DND-41 (cell line): Measurements from ENCODE around the gene GUCA2A.

Experiments used
- ATAC-seq: fragments of 200-7000 bp; cut with Tn5 transposase; 3 replicates; pipeline ENCODE4 v1.9.1; 2021; ENCODE audit warnings: low read depth; ENCODE audit not compliant: insufficient read depth
- DNase-seq: peaks from one replicate; pipeline ENCODE4 v3.0.0-alpha.2; 2020
- H2AFZ ChIP-seq: 2 replicates; pipeline ENCODE4 v1.6.0; 2012; ENCODE audit warnings: low read depth, low read length
- H3K27ac ChIP-seq: 2 replicates; pipeline ENCODE4 v1.5.1; 2012; ENCODE audit warnings: low read length, inconsistent platforms
- H3K27me3 ChIP-seq: fragments of 200-600 bp; sonication (generic); 2 replicates; pipeline ENCODE4 v1.6.0; 2012; ENCODE audit warnings: low read length, mild to moderate bottlenecking, inconsistent platforms; ENCODE audit not compliant: insufficient read depth, poor library complexity
- H3K36me3 ChIP-seq: 2 replicates; pipeline ENCODE4 v1.5.1; 2012; ENCODE audit warnings: low read length, inconsistent platforms; ENCODE audit not compliant: insufficient read depth
- H3K4me1 ChIP-seq: 2 replicates; pipeline ENCODE4 v1.5.1; 2012; ENCODE audit warnings: mild to moderate bottlenecking, low read length; ENCODE audit not compliant: insufficient read depth
- H3K4me2 ChIP-seq: 2 replicates; pipeline ENCODE4 v1.6.0; 2012; ENCODE audit warnings: mild to moderate bottlenecking, moderate library complexity, low read length, inconsistent platforms; ENCODE audit not compliant: insufficient read depth
- H3K4me3 ChIP-seq, 2 experiments: fragments of 200-600 bp in 1 of 2; shearing (Covaris generic) in 1 of 2; 2 replicates each; pipeline ENCODE4 v1.5.1; 2012 to 2016; ENCODE audit warnings: inconsistent platforms in 2 of 2, low read length in 2 of 2, mild to moderate bottlenecking in 2 of 2, low read depth in 1 of 2, moderate library complexity in 1 of 2
- H3K79me2 ChIP-seq: 2 replicates; pipeline ENCODE4 v1.6.0; 2012; ENCODE audit warnings: low read length, inconsistent platforms; ENCODE audit not compliant: insufficient read depth
- H3K9ac ChIP-seq: 2 replicates; pipeline ENCODE4 v1.6.0; 2012; ENCODE audit warnings: low read depth, mild to moderate bottlenecking, inconsistent platforms, low read length, moderate library complexity
- H3K9me3 ChIP-seq: 2 replicates; pipeline ENCODE4 v1.5.1; 2012; ENCODE audit warnings: low read length, moderate library complexity, mild to moderate bottlenecking, inconsistent platforms; ENCODE audit not compliant: insufficient read depth, severe bottlenecking
- H4K20me1 ChIP-seq: 2 replicates; pipeline ENCODE4 v1.6.0; 2012; ENCODE audit warnings: low read length; ENCODE audit not compliant: insufficient read depth
- CTCF ChIP-seq: IDR thresholded peaks from 2 replicates; pipeline ENCODE4 v1.5.1; 2012; ENCODE audit warnings: borderline replicate concordance, low read length, moderate library complexity, mild to moderate bottlenecking; ENCODE audit not compliant: poor library complexity, severe bottlenecking; ENCODE audit errors: extremely low read depth
- EZH2 ChIP-seq: IDR thresholded peaks from 3 replicates; pipeline ENCODE4 v1.6.1; 2012; ENCODE audit warnings: borderline replicate concordance, low read depth, mild to moderate bottlenecking, moderate library complexity, low read length, inconsistent platforms; ENCODE audit not compliant: severe bottlenecking

Gene GUCA2A

GRCh38 chr1:42135426-42135825 lies 29.1 kb downstream of the GUCA2A start:
- no peak overlapping the region for H3K4me2 ChIP-seq

GRCh38 chr1:42133809-42134526 lies 30.6 kb downstream of the GUCA2A start:
- Histone ChIP-seq H3K27me3 (no peaks in the 10 kb centered on the region), H2AFZ (no peak overlapping the region), H4K20me1 (no peaks in the 10 kb centered on the region), H3K9ac (no peak overlapping the region), H3K4me2 (no peak overlapping the region), H3K27ac (no peak overlapping the region), H3K79me2 (no peaks in the 10 kb centered on the region), H3K4me1 (no peaks in the 10 kb centered on the region), H3K9me3 (no peaks in the 10 kb centered on the region), H3K36me3 (no peaks in the 10 kb centered on the region), H3K4me3 (no peak overlapping the region)
- DNase-seq (no peak), ATAC-seq (no peak)
- TF ChIP-seq CTCF, result no peak
- no peak for TF ChIP-seq EZH2

More at GRCh38 chr1:42135426-42135825, 29.1 kb downstream of the GUCA2A start:
- Histone ChIP-seq H3K9me3 (no peaks in the 10 kb centered on the region), H3K4me1 (no peaks in the 10 kb centered on the region), H3K36me3 (no peaks in the 10 kb centered on the region), H3K79me2 (no peaks in the 10 kb centered on the region), H4K20me1 (no peaks in the 10 kb centered on the region), H3K4me3 (no peak overlapping the region), H2AFZ (no peak overlapping the region), H3K27ac (no peak overlapping the region), H3K27me3 (no peaks in the 10 kb centered on the region), H3K9ac (no peak overlapping the region)
- DNase-seq (no peak), ATAC-seq (no peak)
- TF ChIP-seq EZH2 (no peak), CTCF (no peak)

GRCh38 chr1:42133390-42133789 lies 31.2 kb downstream of the GUCA2A start:
- TF ChIP-seq EZH2 (no peak), CTCF (no peak)
- H3K9me3 ChIP-seq, result no peaks in the 10 kb centered on the region
- no peaks in the 10 kb centered on the region for H3K36me3 ChIP-seq
- H3K4me1 ChIP-seq, result no peaks in the 10 kb centered on the region
- no peaks in the 10 kb centered on the region for H3K79me2 ChIP-seq
- H3K4me2 ChIP-seq, result no peak overlapping the region
- H3K4me3 ChIP-seq, result no peak overlapping the region
- no peaks in the 10 kb centered on the region for H4K20me1 ChIP-seq
- no peak overlapping the region for H3K27ac ChIP-seq
- H2AFZ ChIP-seq, result no peak overlapping the region
- ATAC-seq (no peak), DNase-seq (no peak)
- H3K9ac ChIP-seq, result no peak overlapping the region
- no peaks in the 10 kb centered on the region for H3K27me3 ChIP-seq
